ENCODE measurements around the gene SPEM3. TPM values are rescaled to one million over a fixed set of nuclear protein-coding genes. Genes with fewer than 3 reads are reported as not detected.

SPEM3 gene
- total and polyA plus RNA-seq, 2 donors (not counting 3 experiments of a cell fraction or from before 2014, with no cell fraction given): not detected

GRCh38 chr17:7407082-7407481 is 21.6 kb upstream of the SPEM3 start:
- H3K4me3 ChIP-seq (replicated peaks in 1 of 3; ENCODE audit: insufficient read depth in 1 of 3, low read depth in 1 of 3, low read length in 3 of 3): no peak overlapping the region
- H3K4me1 ChIP-seq (ENCODE audit: control insufficient read depth, extremely low read depth, insufficient read depth, low read length): peaks cover 12% of the 10 kb centered on the region
- BruUV-seq (replicated peaks): no TSS peak
- H3K9me1 ChIP-seq (replicated peaks; ENCODE audit: control insufficient read depth, extremely low read depth, insufficient read depth, low read length): no peaks in the 10 kb centered on the region
- H3K27ac ChIP-seq (ENCODE audit: insufficient read depth, low read depth, low read length): no peak overlapping the region
- POLR2A ChIA-PET: no interaction called here
- intact Hi-C loops (cut with micrococcal nuclease) (no loop called here), dilution Hi-C loops (cut with MboI; ENCODE audit: extremely low pct_ligation_motif_present, low sequenced_read_pairs) (no loop called here)
- no peaks in the 10 kb centered on the region for H4K20me1 ChIP-seq (replicated peaks; ENCODE audit: control insufficient read depth, extremely low read depth, insufficient read depth, low read length)
- FAIRE-seq (no peak), DNase-seq (ENCODE audit: low read depth, low spot score) (no peak)
- no peak overlapping the region for H3K9ac ChIP-seq (replicated peaks; ENCODE audit: extremely low read depth, insufficient read depth, low read length)
- peaks cover 0 to 15% of the 10 kb centered on the region in 2 experiments for H3K36me3 ChIP-seq (ENCODE audit: control insufficient read depth in 2 of 2, extremely low read depth in 1 of 2, insufficient read depth in 2 of 2, low read length in 2 of 2)
- H3K27me3 ChIP-seq (ENCODE audit: control insufficient read depth in 2 of 2, insufficient read depth in 2 of 2, low read length in 2 of 2): no peaks in the 10 kb centered on the region
- H3K9me3 ChIP-seq (replicated peaks; ENCODE audit: control insufficient read depth, insufficient read depth, low read length): no peaks in the 10 kb centered on the region
- peaks cover 4% of the 10 kb centered on the region for H3K79me2 ChIP-seq (ENCODE audit: control insufficient read depth, insufficient read depth, low read length)
- H3K4me2 ChIP-seq (ENCODE audit: insufficient read depth, low read length): no peak overlapping the region
- CTCF ChIA-PET: interaction anchor here (0.8 to 1.2 kb wide), 4 partner anchors 15 to 154 kb away, joined by 3 to 4 read pairs (median 3); no protein-coding TSS in a partner anchor
- no peak overlapping the region for H2AFZ ChIP-seq (ENCODE audit: low read depth, low read length)
- TF ChIP-seq FOS (IDR thresholded peaks at IDR 0.05; ENCODE audit: borderline replicate concordance, insufficient read depth, low read length) (no peak), EZH2 (IDR thresholded peaks at IDR 0.05; ENCODE audit: borderline replicate concordance, low read depth, low read length, severe bottlenecking) (no peak), JUN (IDR thresholded peaks at IDR 0.05; ENCODE audit: borderline replicate concordance, insufficient read depth, insufficient read length, low read depth) (no peak), MAX (IDR thresholded peaks at IDR 0.05; ENCODE audit: insufficient read depth, insufficient read length) (no peak), POLR2AphosphoS5 (IDR thresholded peaks at IDR 0.05; ENCODE audit: insufficient read depth, low read depth, low read length) (no peak)

GRCh38 chr17:7407485-7408251 is 21.0 kb upstream of the SPEM3 start, which contains the start of gene NLGN2:
Gene NLGN2, plus strand, starts transcription at chr17:7407845. Its CDS starts 411 bp downstream, at chr17:7408256.
- H3K4me3 ChIP-seq (replicated peaks in 1 of 3; ENCODE audit: insufficient read depth in 1 of 3, low read depth in 1 of 3, low read length in 3 of 3): no peak within 1 kb of the TSS
- no peak within 1 kb of the TSS for H3K9ac ChIP-seq (replicated peaks; ENCODE audit: extremely low read depth, insufficient read depth, low read length)
- H2AFZ ChIP-seq (ENCODE audit: low read depth, low read length): no peak within 1 kb of the TSS
- H4K20me1 ChIP-seq (replicated peaks; ENCODE audit: control insufficient read depth, extremely low read depth, insufficient read depth, low read length): no peaks in the 10 kb centered on the region
- no TSS peak for BruUV-seq (replicated peaks)
- H3K27me3 ChIP-seq (ENCODE audit: control insufficient read depth in 2 of 2, insufficient read depth in 2 of 2, low read length in 2 of 2): no peaks in the 10 kb centered on the region
- POLR2A ChIA-PET: no interaction called here
- H3K27ac ChIP-seq (ENCODE audit: insufficient read depth, low read depth, low read length): no peak within 1 kb of the TSS
- peaks cover 4% of the 10 kb centered on the region for H3K79me2 ChIP-seq (ENCODE audit: control insufficient read depth, insufficient read depth, low read length)
- H3K9me1 ChIP-seq (replicated peaks; ENCODE audit: control insufficient read depth, extremely low read depth, insufficient read depth, low read length): no peaks in the 10 kb centered on the region
- no peak for TF ChIP-seq JUN (IDR thresholded peaks at IDR 0.05; ENCODE audit: borderline replicate concordance, insufficient read depth, insufficient read length, low read depth)
- TF ChIP-seq POLR2AphosphoS5 (IDR thresholded peaks at IDR 0.05; ENCODE audit: insufficient read depth, low read depth, low read length): no peak
- TF ChIP-seq EZH2 (IDR thresholded peaks at IDR 0.05; ENCODE audit: borderline replicate concordance, low read depth, low read length, severe bottlenecking): no peak
- TF ChIP-seq POLR2A (IDR thresholded peaks at IDR 0.05; ENCODE audit: low read depth, low read length): no peak
- no peak for TF ChIP-seq MYC (IDR thresholded peaks at IDR 0.05; ENCODE audit: low read depth, low read length)
- TF ChIP-seq GATA2 (IDR thresholded peaks at IDR 0.05; ENCODE audit: insufficient read depth, insufficient read length, low read depth, low read length): no peak
- TF ChIP-seq CTCF (IDR thresholded peaks at IDR 0.05; ENCODE audit: extremely low read depth in 1 of 2, insufficient read depth in 1 of 2, low read depth in 1 of 2, low read length in 2 of 2): no peak
- no peak for TF ChIP-seq FOS (IDR thresholded peaks at IDR 0.05; ENCODE audit: borderline replicate concordance, insufficient read depth, low read length)
- no peak for TF ChIP-seq MAX (IDR thresholded peaks at IDR 0.05; ENCODE audit: insufficient read depth, insufficient read length)
- intact Hi-C loops (cut with micrococcal nuclease) (no loop called here), dilution Hi-C loops (cut with MboI; ENCODE audit: extremely low pct_ligation_motif_present, low sequenced_read_pairs) (no loop called here)
- peaks cover 0 to 15% of the 10 kb centered on the region in 2 experiments for H3K36me3 ChIP-seq (ENCODE audit: control insufficient read depth in 2 of 2, extremely low read depth in 1 of 2, insufficient read depth in 2 of 2, low read length in 2 of 2)
- H3K9me3 ChIP-seq (replicated peaks; ENCODE audit: control insufficient read depth, insufficient read depth, low read length): no peaks in the 10 kb centered on the region
- no peak for DNase-seq (ENCODE audit: low read depth, low spot score)
- CTCF ChIA-PET: interaction anchor here (0.8 to 1.1 kb wide), 3 partner anchors 15 to 153 kb away, joined by 3 to 4 read pairs (median 3); no protein-coding TSS in a partner anchor
- H3K4me2 ChIP-seq (ENCODE audit: insufficient read depth, low read length): no peak within 1 kb of the TSS
- FAIRE-seq: no peak
- peaks cover 11% of the 10 kb centered on the region for H3K4me1 ChIP-seq (ENCODE audit: control insufficient read depth, extremely low read depth, insufficient read depth, low read length)

Measured in endothelial cell of umbilical vein (primary cell).